IMR-90 (cell line): ENCODE measurements around the gene CCDC181. TPM values are rescaled to one million over a fixed set of nuclear protein-coding genes. Genes with fewer than 3 reads are reported as not detected.

ENCODE experiments used
- ATAC-seq: fragments of 200-7000 bp; cut with Tn5 transposase; 2 replicates; pipeline ENCODE4 v1.9.1; 2020; ENCODE audit warnings: low read depth, mild to moderate bottlenecking, moderate library complexity
- BruUV-seq: library from RNA; stranded (reverse); fragments of 400-500 nt; replicated peaks from 2 replicates; lab custom pipeline; 2021; lab: Mats Ljungman, UMichigan
- CTCF ChIA-PET: fragments of 300-600 bp; formaldehyde crosslinking; extraction: SDS; loops from one replicate; lab custom pipeline; 2021; ENCODE audit warnings: antibody characterized with exemption; lab: Yijun Ruan, JAX
- POLR2A ChIA-PET: fragments of 300-600 bp; sonication (Branson Sonifier 250); formaldehyde crosslinking; loops from one replicate; lab custom pipeline; 2022; ENCODE audit warnings: antibody characterized with exemption; ENCODE audit not compliant: unreplicated experiment; lab: Charles Lee
- DNase-seq: peaks from one replicate; pipeline ENCODE4 v3.0.0; 2013
- H2AFZ ChIP-seq: replicated peaks from 2 replicates; pipeline ENCODE3; 2013; ENCODE audit warnings: low read length, mild to moderate bottlenecking; ENCODE audit not compliant: poor library complexity
- H2AK5ac ChIP-seq: 2 replicates; pipeline ENCODE4 v1.6.1; 2013; ENCODE audit warnings: low read depth, low read length, inconsistent platforms
- H2AK9ac ChIP-seq: replicated peaks from 2 replicates; pipeline ENCODE3; 2013; ENCODE audit warnings: mild to moderate bottlenecking, low read depth, low read length, moderate library complexity; ENCODE audit not compliant: poor library complexity
- H2BK120ac ChIP-seq: 2 replicates; pipeline ENCODE4 v1.6.1; 2013; ENCODE audit warnings: low read depth, low read length, inconsistent platforms
- H2BK15ac ChIP-seq: 3 replicates; pipeline ENCODE4 v1.6.1; 2013; ENCODE audit warnings: low read depth, low read length, inconsistent platforms
- H2BK20ac ChIP-seq: 2 replicates; pipeline ENCODE4 v1.6.1; 2013; ENCODE audit warnings: low read depth, mild to moderate bottlenecking, inconsistent platforms, low read length, moderate library complexity
- H2BK5ac ChIP-seq: 2 replicates; pipeline ENCODE4 v1.6.1; 2013; ENCODE audit warnings: mild to moderate bottlenecking, low read depth, low read length, inconsistent platforms; ENCODE audit not compliant: poor library complexity, severe bottlenecking
- H3K14ac ChIP-seq: replicated peaks from 2 replicates; pipeline ENCODE4 v1.6.1; 2013; ENCODE audit warnings: low read depth, low read length, inconsistent platforms
- H3K18ac ChIP-seq: 2 replicates; pipeline ENCODE4 v1.6.1; 2013; ENCODE audit warnings: low read depth, low read length, control low read depth
- H3K23ac ChIP-seq: 2 replicates; pipeline ENCODE4 v1.6.1; 2013; ENCODE audit warnings: low read depth, low read length, inconsistent platforms
- H3K27ac ChIP-seq: 2 replicates; pipeline ENCODE4 v1.5.1; 2013; ENCODE audit warnings: mild to moderate bottlenecking, control low read depth, low read length; ENCODE audit not compliant: insufficient read depth
- H3K27me3 ChIP-seq: 2 replicates; pipeline ENCODE4 v1.6.1; 2013; ENCODE audit warnings: low read length; ENCODE audit not compliant: control insufficient read depth, insufficient read depth
- H3K36me3 ChIP-seq: 2 replicates; pipeline ENCODE4 v1.6.1; 2013; ENCODE audit warnings: low read length, mixed read lengths; ENCODE audit not compliant: control insufficient read depth, insufficient read depth
- H3K4ac ChIP-seq: 2 replicates; pipeline ENCODE4 v1.6.1; 2013; ENCODE audit warnings: low read depth, low read length, inconsistent platforms
- H3K4me1 ChIP-seq: 2 replicates; pipeline ENCODE4 v1.6.1; 2013; ENCODE audit warnings: low read length, mixed read lengths; ENCODE audit not compliant: control insufficient read depth, insufficient read depth
- H3K4me2 ChIP-seq: 2 replicates; pipeline ENCODE4 v1.6.1; 2013; ENCODE audit warnings: low read depth, mild to moderate bottlenecking, control low read depth, low read length, moderate library complexity
- H3K4me3 ChIP-seq: 2 replicates; pipeline ENCODE4 v1.5.1; 2013; ENCODE audit warnings: low read depth, mild to moderate bottlenecking, control low read depth, low read length, moderate library complexity; ENCODE audit not compliant: insufficient read depth
- H3K56ac ChIP-seq: 2 replicates; pipeline ENCODE4 v1.6.1; 2013; ENCODE audit warnings: low read length, inconsistent platforms; ENCODE audit not compliant: insufficient read depth; ENCODE audit errors: extremely low read depth
- H3K79me1 ChIP-seq, 2 experiments: 2 replicates each; pipeline ENCODE4 v1.6.1; 2013; ENCODE audit warnings: low read length in 2 of 2, inconsistent platforms in 1 of 2, low read depth in 1 of 2
- H3K9ac ChIP-seq: 2 replicates; pipeline ENCODE4 v1.6.1; 2013; ENCODE audit warnings: low read depth, low read length, control low read depth
- H3K9me1 ChIP-seq: 2 replicates; pipeline ENCODE4 v1.6.1; 2013; ENCODE audit warnings: low read length, inconsistent platforms; ENCODE audit not compliant: insufficient read depth
- H3K9me3 ChIP-seq: 2 replicates; pipeline ENCODE4 v1.6.1; 2013; ENCODE audit warnings: low read length; ENCODE audit not compliant: control insufficient read depth, insufficient read depth
- H4K20me1 ChIP-seq: 2 replicates; pipeline ENCODE4 v1.6.1; 2013; ENCODE audit warnings: low read length, inconsistent platforms; ENCODE audit not compliant: insufficient read depth
- H4K5ac ChIP-seq: 2 replicates; pipeline ENCODE4 v1.6.1; 2013; ENCODE audit warnings: mild to moderate bottlenecking, low read depth, low read length, control low read depth
- H4K8ac ChIP-seq, 2 experiments: 2 replicates each; pipeline ENCODE4 v1.6.1; 2013; ENCODE audit warnings: low read depth in 2 of 2, low read length in 2 of 2, control low read depth in 1 of 2, inconsistent platforms in 1 of 2
- H4K91ac ChIP-seq: 2 replicates; pipeline ENCODE4 v1.6.1; 2013; ENCODE audit warnings: low read depth, low read length, inconsistent platforms; ENCODE audit not compliant: insufficient read depth
- BHLHE40 ChIP-seq: fragments of 150-350 bp; IDR thresholded peaks from 2 replicates; pipeline ENCODE4 v1.6.1; 2016; ENCODE audit warnings: mild to moderate bottlenecking, low read depth, low read length
- CEBPB ChIP-seq: IDR thresholded peaks from 2 replicates; pipeline ENCODE4 v1.6.1; 2012; ENCODE audit warnings: low read depth, low read length, improper control_type of control experiment
- CHD1 ChIP-seq: IDR thresholded peaks from 2 replicates; pipeline ENCODE4 v1.6.1; 2012; ENCODE audit warnings: low read depth, low read length, improper control_type of control experiment
- CTCF ChIP-seq: conservative IDR thresholded peaks from 2 replicates; pipeline ENCODE4 v1.5.1; 2012; ENCODE audit warnings: mild to moderate bottlenecking, low read depth, low read length, improper control_type of control experiment
- ELK1 ChIP-seq: fragments of 150-350 bp; IDR thresholded peaks from 2 replicates; pipeline ENCODE4 v1.6.1; 2016; ENCODE audit warnings: low read depth, mild to moderate bottlenecking, low read length, moderate library complexity, borderline replicate concordance
- FOS ChIP-seq: fragments of 150-350 bp; IDR thresholded peaks from 2 replicates; pipeline ENCODE4 v1.6.1; 2016; ENCODE audit warnings: low read depth, low read length
- MAFK ChIP-seq: IDR thresholded peaks from 2 replicates; pipeline ENCODE4 v1.6.1; 2012; ENCODE audit warnings: low read depth, low read length, improper control_type of control experiment
- MAZ ChIP-seq: IDR thresholded peaks from 2 replicates; pipeline ENCODE4 v1.6.1; 2012; ENCODE audit warnings: low read depth, mild to moderate bottlenecking, low read length, improper control_type of control experiment, moderate library complexity, borderline replicate concordance
- MXI1 ChIP-seq: IDR thresholded peaks from 2 replicates; pipeline ENCODE4 v1.6.1; 2012; ENCODE audit warnings: low read depth, mild to moderate bottlenecking, low read length, moderate library complexity, borderline replicate concordance
- NFE2L2 ChIP-seq: fragments of 150-350 bp; IDR thresholded peaks from 2 replicates; pipeline ENCODE4 v1.6.1; 2016; ENCODE audit warnings: low read depth, mild to moderate bottlenecking, low read length
- POLR2A ChIP-seq: IDR thresholded peaks from 2 replicates; pipeline ENCODE4 v1.6.1; 2012; ENCODE audit warnings: mild to moderate bottlenecking, low read depth, low read length
- RAD21 ChIP-seq: IDR thresholded peaks from 2 replicates; pipeline ENCODE4 v1.6.1; 2012; ENCODE audit warnings: low read length, improper control_type of control experiment
- RCOR1 ChIP-seq: IDR thresholded peaks from 2 replicates; pipeline ENCODE4 v1.6.1; 2012; ENCODE audit warnings: mild to moderate bottlenecking, low read length, improper control_type of control experiment; ENCODE audit not compliant: insufficient replicate concordance
- RFX5 ChIP-seq: IDR thresholded peaks from 2 replicates; pipeline ENCODE4 v1.8.0; 2012; ENCODE audit warnings: low read depth, mild to moderate bottlenecking, low read length, moderate library complexity
- SMC3 ChIP-seq: fragments of 150-350 bp; IDR thresholded peaks from 2 replicates; pipeline ENCODE4 v1.6.1; 2016; ENCODE audit warnings: low read depth, mild to moderate bottlenecking, antibody characterized with exemption, low read length, moderate library complexity
- USF2 ChIP-seq: fragments of 150-350 bp; IDR thresholded peaks from 2 replicates; pipeline ENCODE4 v1.6.1; 2017; ENCODE audit warnings: mild to moderate bottlenecking, antibody characterized with exemption, low read length, low read depth
- WGBS, 2 experiments: methylation state at CpG; one replicate each; pipeline versions ENCODE4 v1.1.5 to v1.1.7; 2013; ENCODE audit warnings: missing lambda C conversion rate in 2 of 2; ENCODE audit not compliant: insufficient read length in 1 of 2; ENCODE audit errors: extremely low coverage in 2 of 2; 5-methylcytosine and 5-hydroxymethylcytosine counted together
- dilution Hi-C: fragments of 300-500 bp; cut with HindIII; formaldehyde crosslinking; loops from one replicate; pipeline ENCODE4 v1.14.3; 2018; ENCODE audit warnings: low sequenced_read_pairs; ENCODE audit not compliant: unreplicated experiment
- in situ Hi-C: fragments of 300-500 bp; cut with MboI; formaldehyde crosslinking; loops from 3 replicates; pipeline ENCODE4 v1.14.3; 2019; ENCODE audit warnings: low sequenced_read_pairs, inconsistent platforms, mixed read lengths
- intact Hi-C: fragments of 100-400 bp; cut with micrococcal nuclease; formaldehyde crosslinking; loops from 2 replicates; pipeline ENCODE4 v1.10.0; 2022
- polyA plus RNA-seq, 3 experiments: library from polyadenylated mRNA; depleted of rRNA; stranded (reverse); fragments of >200 nt; gene quantifications; 2 replicates each; pipeline ENCODE4 v1.2.3, GENCODE V29; 2012; ENCODE audit warnings: low replicate concordance in 1 of 3
- total RNA-seq: library from RNA; depleted of rRNA; stranded (reverse); fragments of >200 nt; gene quantifications from 2 replicates; pipeline ENCODE4 v1.2.3, GENCODE V29; 2012

The CCDC181 gene
- total and polyA plus RNA-seq, 2 of the 4 experiments (the other 2 are of a cell fraction): 0.03 TPM; not detected in 1

GRCh38 chr1:169452921-169453320 lies 25.6 kb upstream of the CCDC181 start:
- Histone ChIP-seq H3K14ac (no peak overlapping the region), H3K9me3 (no peaks in the 10 kb centered on the region), H4K20me1 (no peaks in the 10 kb centered on the region), H3K56ac (no peak overlapping the region), H3K27ac (no peak overlapping the region), H3K23ac (no peak overlapping the region), H3K79me1 (no peaks in the 10 kb centered on the region), H3K18ac (no peak overlapping the region), H3K4me3 (no peak overlapping the region), H3K4ac (no peak overlapping the region), H3K4me1 (no peaks in the 10 kb centered on the region), H4K91ac (no peak overlapping the region), H2BK5ac (no peak overlapping the region), H3K9ac (no peak overlapping the region), H3K9me1 (no peaks in the 10 kb centered on the region), H2BK20ac (no peak overlapping the region), H2AFZ (no peak overlapping the region), H2BK120ac (no peak overlapping the region), H2BK15ac (no peak overlapping the region), H3K36me3 (no peaks in the 10 kb centered on the region), H2AK9ac (no peak overlapping the region), H4K5ac (no peak overlapping the region), H3K27me3 (no peaks in the 10 kb centered on the region), H4K8ac (no peak overlapping the region), H3K4me2 (no peak overlapping the region), H2AK5ac (no peak overlapping the region)
- WGBS, 2 experiments: no CpG with 5 or more reads among the region's 2 CpGs
- CTCF ChIA-PET: no interaction called here
- BruUV-seq: no TSS peak
- dilution Hi-C loops (no loop called here), intact Hi-C loops (no loop called here), in situ Hi-C loops (no loop called here)
- no peak for ATAC-seq
- TF ChIP-seq RAD21 (no peak), CTCF (no peak), MXI1 (no peak), NFE2L2 (no peak), ELK1 (no peak), MAFK (no peak; the same call in 1 of the 2 replicates), BHLHE40 (no peak), RCOR1 (no peak), POLR2A (no peak), RFX5 (no peak), MAZ (no peak), SMC3 (no peak), USF2 (no peak), FOS (no peak), CEBPB (no peak), CHD1 (no peak)
- POLR2A ChIA-PET: no interaction called here
- DNase-seq: no peak
